Liver (tissue), 9 donors: ENCODE results near the gene PCSK6. TPM values are rescaled to one million over a fixed set of nuclear protein-coding genes. Genes with fewer than 3 reads are reported as not detected.

Source experiments
- DNase-seq: peaks from one replicate; pipeline ENCODE4 v3.0.0-alpha.2; 2017; ENCODE audit warnings: low spot score
- H3K27ac ChIP-seq, 2 donors: one replicate each; pipeline ENCODE4 v1.7.0; 2013; ENCODE audit warnings: inconsistent platforms in 2 of 2, low read length in 2 of 2, control low read depth in 1 of 2, low read depth in 1 of 2, mild to moderate bottlenecking in 1 of 2
- H3K27me3 ChIP-seq, 4 donors: one replicate each; pipeline versions ENCODE4 v1.6.1 to v1.7.0; 2013; ENCODE audit warnings: low read length in 3 of 4, inconsistent platforms in 1 of 4, mild to moderate bottlenecking in 1 of 4, moderate library complexity in 1 of 4; ENCODE audit not compliant: control insufficient read depth in 4 of 4, insufficient read depth in 4 of 4
- H3K36me3 ChIP-seq, 4 donors: one replicate each; pipeline versions ENCODE4 v1.6.1 to v1.7.0; 2013; ENCODE audit warnings: low read length in 3 of 4, mild to moderate bottlenecking in 3 of 4, low read depth in 1 of 4, moderate library complexity in 1 of 4; ENCODE audit not compliant: control insufficient read depth in 4 of 4, insufficient read depth in 3 of 4
- H3K4me1 ChIP-seq, 4 donors: one replicate each; pipeline versions ENCODE4 v1.6.1 to v1.7.0; 2013; ENCODE audit warnings: low read length in 3 of 4, mild to moderate bottlenecking in 3 of 4, moderate library complexity in 1 of 4; ENCODE audit not compliant: control insufficient read depth in 4 of 4, insufficient read depth in 4 of 4
- H3K4me3 ChIP-seq, 3 donors: one replicate each; pipeline versions ENCODE4 v1.6.1 to v1.7.0; 2013; ENCODE audit warnings: low read length in 3 of 3, control low read depth in 1 of 3, low read depth in 1 of 3, mild to moderate bottlenecking in 1 of 3
- H3K9ac ChIP-seq, 2 donors: one replicate each; pipeline ENCODE4 v1.7.0; 2013; ENCODE audit warnings: low read length in 2 of 2, mild to moderate bottlenecking in 2 of 2, moderate library complexity in 2 of 2, control low read depth in 1 of 2, low read depth in 1 of 2
- H3K9me3 ChIP-seq, 4 donors: one replicate each; pipeline versions ENCODE4 v1.6.1 to v1.7.0; 2013; ENCODE audit warnings: low read length in 3 of 4; ENCODE audit not compliant: control insufficient read depth in 4 of 4
- ATF3 ChIP-seq: IDR thresholded peaks from 2 replicates; pipeline ENCODE4 v1.6.1; 2016; ENCODE audit warnings: antibody characterized with exemption
- EGR1 ChIP-seq, 2 donors: IDR thresholded peaks; 2 replicates each; pipeline ENCODE4 v1.6.1; 2016 to 2018; ENCODE audit warnings: antibody characterized with exemption in 2 of 2, low read depth in 2 of 2
- FOXA1 ChIP-seq: IDR thresholded peaks from 2 replicates; pipeline ENCODE4 v1.6.1; 2016; ENCODE audit warnings: antibody characterized with exemption
- FOXA2 ChIP-seq: IDR thresholded peaks from 2 replicates; pipeline ENCODE4 v1.6.1; 2016; ENCODE audit warnings: antibody characterized with exemption
- GABPA ChIP-seq, 2 donors: IDR thresholded peaks in 1 of 2; conservative IDR thresholded peaks in 1 of 2; 2 replicates each; pipeline ENCODE4 v1.6.1; 2016; ENCODE audit warnings: antibody characterized with exemption in 2 of 2, mild to moderate bottlenecking in 1 of 2, moderate library complexity in 1 of 2
- HNF4G ChIP-seq: IDR thresholded peaks from 2 replicates; pipeline ENCODE4 v1.6.1; 2016; ENCODE audit warnings: antibody characterized with exemption
- JUND ChIP-seq, 2 donors: IDR thresholded peaks; 2 replicates each; pipeline ENCODE4 v1.6.1; 2016; ENCODE audit warnings: antibody characterized with exemption in 2 of 2
- MAX ChIP-seq: IDR thresholded peaks from 2 replicates; pipeline ENCODE4 v1.6.1; 2016; ENCODE audit warnings: antibody characterized with exemption
- RAD21 ChIP-seq, 2 donors: IDR thresholded peaks; 2 replicates each; pipeline ENCODE4 v1.6.1; 2016; ENCODE audit warnings: antibody characterized with exemption in 2 of 2, mild to moderate bottlenecking in 2 of 2
- REST ChIP-seq: IDR thresholded peaks from 2 replicates; pipeline ENCODE4 v1.6.1; 2016; ENCODE audit warnings: antibody characterized with exemption, mild to moderate bottlenecking
- RXRA ChIP-seq, 2 donors: IDR thresholded peaks; 2 replicates each; pipeline ENCODE4 v1.6.1; 2017 to 2018; ENCODE audit warnings: antibody characterized with exemption in 2 of 2, mild to moderate bottlenecking in 1 of 2
- TAF1 ChIP-seq: conservative IDR thresholded peaks from 2 replicates; pipeline ENCODE4 v1.6.1; 2016; ENCODE audit warnings: antibody characterized with exemption, mild to moderate bottlenecking
- WGBS: extraction: QIAGEN DNeasy Blood & Tissue Kit; methylation state at CpG from one replicate; pipeline ENCODE4 v1.1.7; 2013; 5-methylcytosine and 5-hydroxymethylcytosine counted together
- polyA plus RNA-seq, 2 donors: library from polyadenylated mRNA; stranded (reverse) in 1 of 2; unstranded in 1 of 2; fragments of 200-250 nt in 1 of 2; fragments of >200 nt in 1 of 2; fragmentation: Nextera tagmentation in 1 of 2; extraction: Ambion mirVana in 1 of 2; gene quantifications; one replicate each; pipeline versions ENCODE4 v1.2.1 to v1.2.3, GENCODE V29; 2013 to 2015
- total RNA-seq, 2 donors: library from RNA; depleted of rRNA; stranded (reverse); fragments of >200 nt; gene quantifications; one replicate each; pipeline ENCODE4 v1.2.3, GENCODE V29; 2014
- donor health status: healthy.
- donor health status: healthy.
- donor health status: healthy.
- donor health status: healthy.
- donor health status: healthy.

Gene PCSK6
- total and polyA plus RNA-seq, 4 donors, result 94.8 to 398 (median 168) TPM

- no peak for DNase-seq
These were observed 81.3 kb downstream of the PCSK6 start for GRCh38 chr15:101407966-101408775.

GRCh38 chr15:101407439-101407838 lies 82.1 kb downstream of the PCSK6 start:
- Histone ChIP-seq H3K36me3 (peaks cover 7 to 72% (median 51%) of the 10 kb centered on the region in 4 donors), H3K9me3 (no peaks in the 10 kb centered on the region), H3K27me3 (no peaks in the 10 kb centered on the region), H3K4me1 (no peaks in the 10 kb centered on the region), H3K4me3 (no peak overlapping the region), H3K9ac (no peak overlapping the region), H3K27ac (no peak overlapping the region)
- TF ChIP-seq RXRA (IDR thresholded peaks at IDR 0.05) (no peak), REST (no peak), RAD21 (IDR thresholded peaks at IDR 0.05) (no peak), GABPA (IDR thresholded peaks at IDR 0.05 in 1 of 2, conservative IDR thresholded peaks at IDR 0.05 in 1 of 2) (no peak)
- DNase-seq, result no peak
- WGBS, result 89% methylated on average over 5 of the region's 5 CpGs

More at GRCh38 chr15:101407966-101408775, 81.3 kb downstream of the PCSK6 start:
- Histone ChIP-seq H3K9ac (no peak overlapping the region), H3K27ac (no peak overlapping the region), H3K4me1 (no peaks in the 10 kb centered on the region), H3K36me3 (peaks cover 7 to 74% (median 52%) of the 10 kb centered on the region in 4 donors), H3K9me3 (no peaks in the 10 kb centered on the region), H3K4me3 (no peak overlapping the region), H3K27me3 (no peaks in the 10 kb centered on the region)
- WGBS, result 94% methylated on average over 23 of the region's 23 CpGs
- TF ChIP-seq EGR1 (IDR thresholded peaks at IDR 0.05; ENCODE audit: low read depth in 2 of 2), result no peak
- no peak for TF ChIP-seq REST
- TF ChIP-seq FOXA1, result no peak
- no peak for TF ChIP-seq ATF3
- no peak for TF ChIP-seq JUND (IDR thresholded peaks at IDR 0.05)
- no peak for TF ChIP-seq TAF1
- no peak for TF ChIP-seq RXRA (IDR thresholded peaks at IDR 0.05)
- no peak for TF ChIP-seq HNF4G
- no peak for TF ChIP-seq RAD21 (IDR thresholded peaks at IDR 0.05)
- no peak for TF ChIP-seq FOXA2
- no peak for TF ChIP-seq MAX
